Left lung (tissue), 10 donors: ENCODE measurements around the gene PRDM8. TPM values are rescaled to one million over a fixed set of nuclear protein-coding genes. Genes with fewer than 3 reads are reported as not detected.

Experiments used
- ATAC-seq: fragments of 200-7000 bp; cut with Tn5 transposase; one replicate; pipeline ENCODE4 v1.9.1; 2020; ENCODE audit warnings: moderate library complexity
- DNase-seq, 4 donors: peaks; one replicate each; pipeline ENCODE4 v3.0.0-alpha.2; 2013 to 2020
- H3K27ac ChIP-seq, 2 donors: fragments of 200-600 bp; sonication (generic) in 1 of 2; one replicate each; pipeline versions ENCODE4 v1.5.0 to v1.8.0; 2020 to 2021
- H3K27me3 ChIP-seq, 2 donors: fragments of 200-600 bp; sonication (generic) in 1 of 2; one replicate each; pipeline versions ENCODE4 v1.5.0 to v1.8.0; 2020 to 2021
- H3K36me3 ChIP-seq, 2 donors: fragments of 200-600 bp; sonication (generic) in 1 of 2; one replicate each; pipeline versions ENCODE4 v1.5.0 to v1.8.0; 2020 to 2021
- H3K4me1 ChIP-seq, 2 donors: fragments of 200-600 bp; one replicate each; pipeline ENCODE4 v1.8.0; 2021
- H3K4me3 ChIP-seq, 2 donors: fragments of 200-600 bp; sonication (generic) in 1 of 2; one replicate each; pipeline versions ENCODE4 v1.5.0 to v1.8.0; 2020 to 2021; ENCODE audit warnings: mild to moderate bottlenecking in 1 of 2
- H3K9me3 ChIP-seq, 2 donors: fragments of 200-600 bp; sonication (generic) in 1 of 2; one replicate each; pipeline versions ENCODE4 v1.5.0 to v1.8.0; 2020 to 2021
- CTCF ChIP-seq, 2 donors: fragments of 200-600 bp; sonication (generic) in 1 of 2; IDR thresholded peaks; one replicate each; pipeline versions ENCODE4 v1.5.0 to v1.8.0; 2021; ENCODE audit warnings: antibody characterized with exemption in 2 of 2
- intact Hi-C, 2 donors: fragments of 100-400 bp; cut with DNase I; formaldehyde crosslinking; loops; one replicate each; pipeline versions ENCODE4 v1.11.2 to v1.14.2; 2022
- polyA plus RNA-seq, 6 donors: library from polyadenylated mRNA; unstranded; fragments of 120-200 nt; gene quantifications; one replicate each; pipeline ENCODE4 v1.2.1, GENCODE V29; 2013; ENCODE audit not compliant: insufficient read length in 6 of 6
- total RNA-seq, 2 donors: library from RNA; stranded (reverse); fragmentation: NEBNext Ultra II Directional; extraction: Animal tissue kit (Norgen Biotek cat#: 25700); gene quantifications; one replicate each; pipeline ENCODE4 v1.2.1, GENCODE V29; 2021
- donor health status: DM: no; HTN: yes; CAD: no.
- donor health status: DM: no; HTN: no; CAD: no.

Gene PRDM8
- total and polyA plus RNA-seq, 8 donors: 0.41 to 1.9 (median 1.2) TPM

- TF ChIP-seq CTCF (IDR thresholded peaks at IDR 0.05): no peak
- DNase-seq: no peak
- no peaks in the 10 kb centered on the region for H3K4me1 ChIP-seq
- H3K27me3 ChIP-seq: peaks cover 4 to 6% of the 10 kb centered on the region in 2 donors
- H3K9me3 ChIP-seq: no peaks in the 10 kb centered on the region
- H3K36me3 ChIP-seq: no peaks in the 10 kb centered on the region
- ATAC-seq: no peak
- H3K27ac ChIP-seq: no peak overlapping the region
- intact Hi-C loops: no loop called here
- no peak overlapping the region for H3K4me3 ChIP-seq
Measured at GRCh38 chr4:80231180-80231579, 33.9 kb downstream of the PRDM8 start.

DNA sequence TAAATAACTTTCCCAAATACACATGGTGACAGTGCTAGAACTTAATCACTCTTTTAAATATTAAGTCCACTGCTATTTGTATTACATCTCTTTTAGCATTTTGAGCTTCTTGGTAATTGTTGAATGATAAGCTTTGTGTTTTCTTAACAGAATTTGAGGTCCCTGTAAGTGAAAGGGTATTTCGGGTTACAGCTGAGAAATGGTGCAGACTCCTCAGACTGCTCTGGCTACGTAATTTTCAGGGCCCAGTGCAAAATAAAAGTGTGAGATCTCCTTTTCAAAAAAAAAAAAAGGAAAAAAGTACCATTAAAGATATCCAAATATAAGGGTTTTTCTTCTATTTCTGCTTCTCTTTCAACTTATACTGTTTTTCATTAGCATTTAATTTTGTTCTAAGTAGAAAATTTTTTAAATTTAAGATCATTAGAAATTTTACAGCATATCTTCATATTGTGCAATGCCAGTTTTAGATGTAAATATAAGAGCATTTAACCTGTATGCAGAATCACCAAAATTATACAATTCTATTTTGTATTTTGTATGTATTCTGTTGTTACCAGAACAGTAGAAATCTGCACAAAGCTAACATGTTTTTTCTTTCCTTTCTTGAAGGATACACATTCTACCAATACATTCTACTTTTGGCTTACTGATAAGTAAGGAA lies 35.5 kb downstream of the PRDM8 start:
- Histone ChIP-seq H3K27ac (no peak overlapping the region), H3K9me3 (no peaks in the 10 kb centered on the region), H3K4me3 (no peak overlapping the region), H3K27me3 (peaks cover under 1 to 5% of the 10 kb centered on the region in 2 donors), H3K4me1 (no peaks in the 10 kb centered on the region), H3K36me3 (no peaks in the 10 kb centered on the region)
- TF ChIP-seq CTCF (IDR thresholded peaks at IDR 0.05): no peak
- ATAC-seq: no peak
- intact Hi-C loops: no loop called here
- DNase-seq: no peak

DNA sequence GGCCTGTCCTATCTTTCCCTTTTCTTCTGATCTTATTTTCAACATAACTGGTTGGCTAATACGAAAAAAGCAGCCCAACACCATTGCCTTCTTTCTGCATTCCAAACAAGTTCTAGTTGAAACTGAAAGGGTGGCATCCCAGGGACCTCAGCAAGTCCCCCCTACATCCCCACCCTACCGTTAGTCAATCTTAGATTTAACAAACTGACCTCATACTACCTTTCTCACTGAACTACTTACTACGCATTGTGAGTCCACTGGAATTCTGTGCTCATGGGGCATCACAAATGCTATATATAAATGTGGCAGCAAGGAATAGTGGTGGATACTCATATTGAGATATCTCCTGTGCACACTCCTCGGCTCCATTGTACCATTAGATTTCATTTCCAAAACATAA lies 36.1 kb downstream of the PRDM8 start:
- H3K4me3 ChIP-seq: no peak overlapping the region
- H3K4me1 ChIP-seq: no peaks in the 10 kb centered on the region
- H3K27me3 ChIP-seq: peaks cover 0 to 5% of the 10 kb centered on the region in 2 donors
- intact Hi-C loops: no loop called here
- DNase-seq (no peak), ATAC-seq (no peak)
- H3K36me3 ChIP-seq: no peaks in the 10 kb centered on the region
- H3K27ac ChIP-seq: no peak overlapping the region
- no peak for TF ChIP-seq CTCF (IDR thresholded peaks at IDR 0.05)
- no peaks in the 10 kb centered on the region for H3K9me3 ChIP-seq

- H3K4me3 ChIP-seq: no peak overlapping the region
- no peaks in the 10 kb centered on the region for H3K36me3 ChIP-seq
- H3K4me1 ChIP-seq: no peaks in the 10 kb centered on the region
- DNase-seq (no peak), ATAC-seq (no peak)
- intact Hi-C loops: no loop called here
- no peak for TF ChIP-seq CTCF (IDR thresholded peaks at IDR 0.05)
- no peaks in the 10 kb centered on the region for H3K9me3 ChIP-seq
- H3K27ac ChIP-seq: no peak overlapping the region
- peaks cover 0 to 5% of the 10 kb centered on the region in 2 donors for H3K27me3 ChIP-seq
Measured at GRCh38 chr4:80235451-80235850, 38.1 kb downstream of the PRDM8 start.

DNA sequence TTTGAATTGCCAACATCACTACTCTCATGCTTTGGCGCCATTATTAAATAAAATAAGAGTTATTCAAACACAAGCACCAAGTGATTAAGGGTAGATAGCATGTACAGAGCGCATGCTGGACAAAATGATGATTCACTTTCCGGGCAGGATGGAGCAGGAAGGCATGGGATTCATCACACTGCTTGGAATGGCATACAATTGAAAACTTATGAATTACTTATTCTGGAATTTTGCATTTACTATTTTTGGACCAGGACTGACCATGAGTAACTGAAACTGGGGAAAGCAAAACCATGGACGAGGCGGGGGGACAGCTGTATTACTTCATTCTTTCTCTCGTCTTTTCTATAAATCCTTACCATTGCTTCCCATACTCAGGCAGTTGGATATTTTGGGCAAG lies 40.7 kb downstream of the PRDM8 start:
- no peak overlapping the region for H3K27ac ChIP-seq
- intact Hi-C loops: no loop called here

More for the DNA sequence above, 40.7 kb downstream of the PRDM8 start:
- H3K27me3 ChIP-seq: peaks cover 0 to 5% of the 10 kb centered on the region in 2 donors
- H3K4me1 ChIP-seq: no peaks in the 10 kb centered on the region
- H3K4me3 ChIP-seq: no peak overlapping the region
- ATAC-seq (no peak), DNase-seq (no peak)
- H3K9me3 ChIP-seq: no peaks in the 10 kb centered on the region
- no peaks in the 10 kb centered on the region for H3K36me3 ChIP-seq
- TF ChIP-seq CTCF (IDR thresholded peaks at IDR 0.05): no peak
